HEK293T (cell line): ENCODE data around the gene CELA3B.

Experiments
- BHLHE40 ChIP-seq: fragments of 450-650 bp; IDR thresholded peaks from 2 replicates; pipeline ENCODE4 v1.6.1; 2016; ENCODE audit warnings: mild to moderate bottlenecking, moderate library complexity, borderline replicate concordance
- CTBP1 ChIP-seq: fragments of 450-650 bp; IDR thresholded peaks from 2 replicates; pipeline ENCODE4 v1.6.1; 2016; ENCODE audit warnings: borderline replicate concordance
- ELF4 ChIP-seq: fragments of 450-650 bp; IDR thresholded peaks from 2 replicates; pipeline ENCODE4 v1.6.1; 2017; ENCODE audit warnings: antibody characterized with exemption
- FOXA1 ChIP-seq: fragments of 450-650 bp; IDR thresholded peaks from 2 replicates; pipeline ENCODE4 v1.6.1; 2016; ENCODE audit warnings: mild to moderate bottlenecking
- FOXM1 ChIP-seq: fragments of 450-650 bp; IDR thresholded peaks from 2 replicates; pipeline ENCODE4 v1.6.1; 2017; ENCODE audit warnings: mild to moderate bottlenecking, borderline replicate concordance
- HDGF ChIP-seq: fragments of 450-650 bp; IDR thresholded peaks from 2 replicates; pipeline ENCODE4 v1.6.1; 2017; ENCODE audit warnings: antibody characterized with exemption, borderline replicate concordance
- L3MBTL2 ChIP-seq: fragments of 450-650 bp; conservative IDR thresholded peaks from 2 replicates; pipeline ENCODE4 v1.6.1; 2016; ENCODE audit warnings: mild to moderate bottlenecking
- SP1 ChIP-seq: fragments of 450-650 bp; IDR thresholded peaks from 2 replicates; pipeline ENCODE4 v1.6.1; 2017
- SUZ12 ChIP-seq: fragments of 450-650 bp; IDR thresholded peaks from 2 replicates; pipeline ENCODE4 v1.6.1; 2016; ENCODE audit warnings: mild to moderate bottlenecking
- TARDBP ChIP-seq: fragments of 450-650 bp; IDR thresholded peaks from 2 replicates; pipeline ENCODE4 v1.6.1; 2016

- TF ChIP-seq FOXA1 (no peak), L3MBTL2 (no peak), SP1 (no peak), FOXM1 (no peak), BHLHE40 (no peak), CTBP1 (no peak), TARDBP (no peak), ELF4 (no peak), SUZ12 (no peak), HDGF (no peak)
These were observed 29.8 kb upstream of the CELA3B start for GRCh38 chr1:21946836-21947587.
